OCI-LY1 (cell line): ENCODE results near the gene ADK.

Source experiments
- H2AFZ ChIP-seq: fragments of 200-600 bp; sonication (generic), shearing (Covaris generic); 2 replicates; pipeline ENCODE4 v1.6.0; 2014; ENCODE audit warnings: antibody characterized with exemption, mild to moderate bottlenecking, low read length
- H3F3A ChIP-seq: fragments of 200-600 bp; sonication (generic), shearing (Covaris generic); 2 replicates; pipeline ENCODE4 v1.6.0; 2014; ENCODE audit warnings: mild to moderate bottlenecking, antibody characterized with exemption, low read length, moderate library complexity; ENCODE audit not compliant: insufficient read depth
- H3K27ac ChIP-seq: fragments of 200-600 bp; sonication (generic); 2 replicates; pipeline ENCODE4 v1.5.1; 2014; ENCODE audit warnings: low read length, mixed run types, mild to moderate bottlenecking, low read depth; ENCODE audit not compliant: poor library complexity, severe bottlenecking
- H3K27me3 ChIP-seq: fragments of 200-600 bp; sonication (generic); 2 replicates; pipeline ENCODE4 v1.6.0; 2014; ENCODE audit warnings: antibody characterized with exemption, mild to moderate bottlenecking, low read length, moderate library complexity; ENCODE audit not compliant: insufficient read depth
- H3K36me3 ChIP-seq: fragments of 200-600 bp; sonication (generic); 2 replicates; pipeline ENCODE4 v1.6.1; 2014; ENCODE audit warnings: mild to moderate bottlenecking, antibody characterized with exemption, low read length, moderate library complexity, mixed read lengths; ENCODE audit not compliant: insufficient read depth
- H3K4me1 ChIP-seq: fragments of 200-600 bp; sonication (generic); 2 replicates; pipeline ENCODE4 v1.5.1; 2014; ENCODE audit warnings: mild to moderate bottlenecking, low read length, moderate library complexity; ENCODE audit not compliant: insufficient read depth, severe bottlenecking
- H3K4me2 ChIP-seq: fragments of 200-600 bp; sonication (generic), shearing (Covaris generic); 2 replicates; pipeline ENCODE4 v1.6.1; 2014; ENCODE audit warnings: low read length
- H3K4me3 ChIP-seq: fragments of 200-600 bp; sonication (generic); 2 replicates; pipeline ENCODE4 v1.5.1; 2014; ENCODE audit warnings: low read length, low read depth, mild to moderate bottlenecking, mixed read lengths; ENCODE audit not compliant: poor library complexity, severe bottlenecking
- H3K79me2 ChIP-seq: fragments of 200-600 bp; shearing (Covaris generic); 2 replicates; pipeline ENCODE4 v1.6.1; 2016; ENCODE audit warnings: mixed run types, low read length, mixed read lengths; ENCODE audit not compliant: insufficient read depth
- H3K9ac ChIP-seq: fragments of 200-600 bp; sonication (generic), shearing (Covaris generic); 2 replicates; pipeline ENCODE4 v1.6.1; 2014; ENCODE audit warnings: mild to moderate bottlenecking, low read length, mixed read lengths
- H3K9me2 ChIP-seq: fragments of 200-600 bp; sonication (generic), shearing (Covaris generic); 2 replicates; pipeline ENCODE4 v1.6.1; 2014; ENCODE audit warnings: low read depth, mild to moderate bottlenecking, low read length, mixed read lengths
- H3K9me3 ChIP-seq: fragments of 200-600 bp; shearing (Covaris generic); 2 replicates; pipeline ENCODE4 v1.6.1; 2014; ENCODE audit warnings: low read length, mixed read lengths
- H4K20me1 ChIP-seq: fragments of 200-600 bp; sonication (generic), shearing (Covaris generic); 2 replicates; pipeline ENCODE4 v1.6.0; 2016; ENCODE audit warnings: mild to moderate bottlenecking, low read length; ENCODE audit not compliant: insufficient read depth
- CTCF ChIP-seq: fragments of 200-600 bp; sonication (generic), shearing (Covaris generic); IDR thresholded peaks from 2 replicates; pipeline ENCODE4 v1.5.1; 2017; ENCODE audit warnings: mild to moderate bottlenecking, antibody characterized with exemption, low read length, moderate library complexity, mixed read lengths
- EZH2 ChIP-seq: fragments of 200-600 bp; sonication (generic), shearing (Covaris generic); IDR thresholded peaks from 2 replicates; pipeline ENCODE4 v1.8.0; 2017; ENCODE audit warnings: borderline replicate concordance, mixed run types, mild to moderate bottlenecking, antibody characterized with exemption, low read length, moderate library complexity, mixed read lengths

The ADK gene

GRCh38 chr10:74223755-74224529 is 72.9 kb downstream of the ADK start:
- H3K79me2 ChIP-seq: peaks cover 5% of the 10 kb centered on the region; the same call in 1 of the 2 replicates
- H3K9ac ChIP-seq: no peak overlapping the region
- H3K9me2 ChIP-seq: no peaks in the 10 kb centered on the region
- H3K4me3 ChIP-seq: no peak overlapping the region
- TF ChIP-seq EZH2: no peak
- TF ChIP-seq CTCF: no peak
- no peak overlapping the region for H3K4me2 ChIP-seq
- H3F3A ChIP-seq: no peaks in the 10 kb centered on the region
- no peaks in the 10 kb centered on the region for H3K36me3 ChIP-seq
- no peak overlapping the region for H3K27ac ChIP-seq
- no peak overlapping the region for H2AFZ ChIP-seq
- no peaks in the 10 kb centered on the region for H3K9me3 ChIP-seq
- H3K27me3 ChIP-seq: no peaks in the 10 kb centered on the region
- H4K20me1 ChIP-seq: no peaks in the 10 kb centered on the region
- peaks cover 17% of the 10 kb centered on the region for H3K4me1 ChIP-seq

- H3F3A ChIP-seq: no peaks in the 10 kb centered on the region
- H4K20me1 ChIP-seq: no peaks in the 10 kb centered on the region
- no peaks in the 10 kb centered on the region for H3K9me2 ChIP-seq
- H3K4me3 ChIP-seq: no peak overlapping the region
- peak overlapping the region; percentile 31 for H3K4me2 ChIP-seq
- H3K9me3 ChIP-seq: no peaks in the 10 kb centered on the region
- H3K36me3 ChIP-seq: no peaks in the 10 kb centered on the region
- no peak for TF ChIP-seq EZH2
- TF ChIP-seq CTCF: no peak
- no peaks in the 10 kb centered on the region for H3K27me3 ChIP-seq
- H3K79me2 ChIP-seq: peaks cover 5% of the 10 kb centered on the region; the same call in 1 of the 2 replicates
- H2AFZ ChIP-seq: no peak overlapping the region
- peak overlapping the region; percentile 12; the same call in 1 of the 2 replicates for H3K9ac ChIP-seq
- H3K27ac ChIP-seq: peak overlapping the region; percentile 70
- peaks cover 18% of the 10 kb centered on the region for H3K4me1 ChIP-seq
Measured at GRCh38 chr10:74227697-74228424, 76.8 kb downstream of the ADK start.

GRCh38 chr10:74231375-74231774 is 80.4 kb downstream of the ADK start:
- no peaks in the 10 kb centered on the region for H3K9me2 ChIP-seq
- H3K79me2 ChIP-seq: peaks cover 5% of the 10 kb centered on the region; the same call in 1 of the 2 replicates
- TF ChIP-seq CTCF (no peak), EZH2 (no peak)
- no peaks in the 10 kb centered on the region for H4K20me1 ChIP-seq
- no peak overlapping the region for H2AFZ ChIP-seq
- H3K9ac ChIP-seq: no peak overlapping the region
- H3K9me3 ChIP-seq: no peaks in the 10 kb centered on the region
- peaks cover 18% of the 10 kb centered on the region for H3K4me1 ChIP-seq
- no peaks in the 10 kb centered on the region for H3K27me3 ChIP-seq
- H3K36me3 ChIP-seq: no peaks in the 10 kb centered on the region
- H3K27ac ChIP-seq: no peak overlapping the region
- H3K4me3 ChIP-seq: no peak overlapping the region
- no peaks in the 10 kb centered on the region for H3F3A ChIP-seq
- H3K4me2 ChIP-seq: no peak overlapping the region
